HepG2 (cell line): ENCODE results near the gene RBM8A. TPM values are rescaled to one million over a fixed set of nuclear protein-coding genes. Genes with fewer than 3 reads are reported as not detected.

Source experiments
- DZIP1 ChIP-seq: sonication (generic); formaldehyde crosslinking; IDR thresholded peaks from 2 replicates; pipeline ENCODE4 v1.5.0; 2020; ENCODE audit warnings: mild to moderate bottlenecking, missing genetic modification reagents
- HDAC1 ChIP-seq: sonication (generic); formaldehyde crosslinking; IDR thresholded peaks from 2 replicates; pipeline ENCODE4 v1.5.1; 2020; ENCODE audit warnings: mild to moderate bottlenecking, missing genetic modification reagents
- PATZ1 ChIP-seq: sonication (generic); formaldehyde crosslinking; IDR thresholded peaks from 2 replicates; pipeline ENCODE4 v1.4.0; 2020; ENCODE audit warnings: missing genetic modification reagents
- ZNF687 ChIP-seq: sonication (generic); formaldehyde crosslinking; IDR thresholded peaks from 2 replicates; pipeline ENCODE4 v1.5.1; 2020; ENCODE audit warnings: mild to moderate bottlenecking, missing genetic modification reagents, moderate library complexity
- polyA plus RNA-seq, 8 experiments: library from polyadenylated mRNA; depleted of rRNA in 3 of 8; stranded (reverse) in 7 of 8; unstranded in 1 of 8; fragments of >200 nt; fragmentation: Illumina TruSeq in 4 of 8; extraction: Trizol in 4 of 8; gene quantifications; 2 replicates each; pipeline versions ENCODE4 v1.2.1 to v1.2.3, GENCODE V29; 2011 to 2016; ENCODE audit warnings: low read depth in 4 of 8, missing spikeins in 1 of 8, mixed read lengths in 1 of 8; ENCODE audit not compliant: insufficient read depth in 1 of 8
- total RNA-seq, 5 experiments: library from RNA; depleted of rRNA; stranded (reverse); fragments of >200 nt; fragmentation: Illumina TruSeq; extraction: Trizol; gene quantifications; 2 replicates each; pipeline ENCODE4 v1.2.3, GENCODE V29; 2016; ENCODE audit warnings: low read depth in 1 of 5

Gene RBM8A
- total and polyA plus RNA-seq, 2 of the 13 experiments (the other 11 are each of a cell fraction or from before 2014, with no cell fraction given): 106 to 162 TPM

GRCh38 chr1:145906954-145907753 is 20.1 kb downstream of the RBM8A start (continued):
- TF ChIP-seq ZNF687 (CRISPR knock-in tag) (peak; percentile 51), PATZ1 (peak; percentile 72), DZIP1 (CRISPR knock-in tag) (no peak), HDAC1 (0 out of 2 replicates have a peak, but pooled peaks have one; percentile 21)
